ENCODE measurements around the gene SLC10A7.

GRCh38 chr4:146232131-146232722, 289.5 kb downstream of the SLC10A7 start:
- TF ChIP-seq CTCF (IDR thresholded peaks at IDR 0.05 in 2 of 3, conservative IDR thresholded peaks at IDR 0.05 in 1 of 3; ENCODE audit: control insufficient read depth in 2 of 3, extremely low read depth in 1 of 3, insufficient read depth in 1 of 3, low read depth in 3 of 3, low read length in 3 of 3) = no peak
- no peak for TF ChIP-seq HCFC1 (IDR thresholded peaks at IDR 0.05; ENCODE audit: low read length)
- TF ChIP-seq PRDM15 (CRISPR knock-in tag; IDR thresholded peaks at IDR 0.05) = no peak
- no peak for TF ChIP-seq SMC3 (IDR thresholded peaks at IDR 0.05; ENCODE audit: borderline replicate concordance, low read length)
- no peak for TF ChIP-seq SRF (IDR thresholded peaks at IDR 0.05; ENCODE audit: low read depth in 2 of 2, low read length in 2 of 2)
- no peak for TF ChIP-seq SMAD1 (IDR thresholded peaks at IDR 0.05; ENCODE audit: low read depth, partially characterized antibody)
- no peak for TF ChIP-seq EZH2 (IDR thresholded peaks at IDR 0.05; ENCODE audit: borderline replicate concordance, control insufficient read depth, low read depth, low read length)
- no peak for TF ChIP-seq MXI1 (IDR thresholded peaks at IDR 0.05; ENCODE audit: low read depth, low read length)
- no peak for TF ChIP-seq POLR2AphosphoS5 (IDR thresholded peaks at IDR 0.05; ENCODE audit: low read length)
- TF ChIP-seq NFYA (IDR thresholded peaks at IDR 0.05; ENCODE audit: borderline replicate concordance, low read depth, low read length) = no peak
- TF ChIP-seq IKZF1 (conservative IDR thresholded peaks at IDR 0.05) = no peak
- no peak for TF ChIP-seq SUPT20H (IDR thresholded peaks at IDR 0.05; ENCODE audit: borderline replicate concordance, control insufficient read depth, low read depth, low read length)
